Mesothelial cell of epicardium (in vitro differentiated cells): ENCODE measurements around the gene DENND4C. TPM values are rescaled to one million over a fixed set of nuclear protein-coding genes. Genes with fewer than 3 reads are reported as not detected.

Experiments used
- DNase-seq, 2 experiments: peaks; one replicate each; pipeline ENCODE4 v3.0.0; 2021; ENCODE audit warnings: low spot score in 2 of 2; ENCODE audit not compliant: unreplicated experiment in 2 of 2
- H3K27ac Mint-ChIP-seq: 2 replicates; pipeline ENCODE4 v1.8.0; 2021; ENCODE audit warnings: mixed read lengths
- H3K27me3 Mint-ChIP-seq: 2 replicates; pipeline ENCODE4 v1.8.0; 2021; ENCODE audit warnings: low read depth, mixed read lengths
- H3K36me3 Mint-ChIP-seq: 2 replicates; pipeline ENCODE4 v1.8.0; 2021; ENCODE audit warnings: mixed read lengths
- H3K4me1 Mint-ChIP-seq: 2 replicates; pipeline ENCODE4 v1.8.0; 2021; ENCODE audit warnings: mixed read lengths
- H3K4me3 Mint-ChIP-seq: 2 replicates; pipeline ENCODE4 v1.8.0; 2021; ENCODE audit warnings: mild to moderate bottlenecking, moderate library complexity, mixed read lengths
- H3K9me3 Mint-ChIP-seq: 2 replicates; pipeline ENCODE4 v1.8.0; 2021; ENCODE audit warnings: mixed read lengths
- total RNA-seq: library from RNA; stranded (reverse); gene quantifications from 3 replicates; pipeline ENCODE4 v1.2.1, GENCODE V29; 2021
- TF ChIP-seq, protein P1 (sequence below): fragments of 200-600 bp; sonication (generic); IDR thresholded peaks from one replicate; pipeline ENCODE4 v1.5.0; 2021; ENCODE audit warnings: antibody characterized with exemption; ENCODE audit not compliant: unreplicated experiment

Gene DENND4C
- total RNA-seq, 1 donor from 2014 or later = 73.9 TPM

DNA sequence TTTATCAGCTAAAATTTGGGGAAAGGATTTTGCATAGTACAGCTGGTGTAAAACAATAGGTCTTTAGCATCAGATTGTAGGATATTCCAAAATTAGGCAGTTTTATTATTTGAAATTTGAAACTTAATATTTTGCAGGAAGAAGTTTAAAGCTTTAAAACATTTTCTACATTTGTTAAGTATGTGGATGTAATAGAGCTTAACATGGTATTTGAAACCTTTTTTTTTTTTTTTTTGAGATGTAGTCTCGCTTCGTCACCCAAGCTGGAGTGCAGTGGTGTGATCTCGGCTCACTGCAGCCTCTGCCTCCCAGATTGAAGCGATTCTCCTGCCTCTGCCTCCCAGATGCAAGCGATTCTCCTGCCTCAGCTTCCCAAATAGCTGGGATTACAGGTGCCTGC is 2.9 kb downstream of the DENND4C start:
- Mint-ChIP-seq H3K27me3 (no peaks in the 10 kb centered on the region), H3K4me3 (no peak overlapping the region), H3K36me3 (peaks cover 5% of the 10 kb centered on the region), H3K9me3 (no peaks in the 10 kb centered on the region), H3K4me1 (peaks cover 18% of the 10 kb centered on the region), H3K27ac (no peak overlapping the region)
- DNase-seq = no peak
- TF ChIP-seq, protein P1, sequence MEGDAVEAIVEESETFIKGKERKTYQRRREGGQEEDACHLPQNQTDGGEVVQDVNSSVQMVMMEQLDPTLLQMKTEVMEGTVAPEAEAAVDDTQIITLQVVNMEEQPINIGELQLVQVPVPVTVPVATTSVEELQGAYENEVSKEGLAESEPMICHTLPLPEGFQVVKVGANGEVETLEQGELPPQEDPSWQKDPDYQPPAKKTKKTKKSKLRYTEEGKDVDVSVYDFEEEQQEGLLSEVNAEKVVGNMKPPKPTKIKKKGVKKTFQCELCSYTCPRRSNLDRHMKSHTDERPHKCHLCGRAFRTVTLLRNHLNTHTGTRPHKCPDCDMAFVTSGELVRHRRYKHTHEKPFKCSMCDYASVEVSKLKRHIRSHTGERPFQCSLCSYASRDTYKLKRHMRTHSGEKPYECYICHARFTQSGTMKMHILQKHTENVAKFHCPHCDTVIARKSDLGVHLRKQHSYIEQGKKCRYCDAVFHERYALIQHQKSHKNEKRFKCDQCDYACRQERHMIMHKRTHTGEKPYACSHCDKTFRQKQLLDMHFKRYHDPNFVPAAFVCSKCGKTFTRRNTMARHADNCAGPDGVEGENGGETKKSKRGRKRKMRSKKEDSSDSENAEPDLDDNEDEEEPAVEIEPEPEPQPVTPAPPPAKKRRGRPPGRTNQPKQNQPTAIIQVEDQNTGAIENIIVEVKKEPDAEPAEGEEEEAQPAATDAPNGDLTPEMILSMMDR = no peak

DNA sequence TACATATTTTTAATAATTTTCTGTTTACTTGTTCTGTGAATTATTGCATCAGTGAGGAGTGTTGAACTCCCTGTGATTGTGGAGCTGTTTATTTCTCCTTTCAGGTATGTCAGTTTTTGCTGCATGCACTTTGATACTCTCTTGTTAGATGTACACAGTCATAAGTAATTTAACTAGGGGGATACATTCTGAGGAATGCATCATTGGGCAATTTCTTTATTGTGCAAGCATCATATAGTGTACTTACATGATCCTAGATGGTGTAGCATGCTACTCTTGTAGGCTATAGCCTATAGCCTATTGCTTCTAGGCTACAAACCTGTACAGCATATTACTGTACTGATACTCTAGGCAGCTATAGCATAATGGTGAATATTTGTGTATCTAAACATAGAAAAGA is 9.5 kb downstream of the DENND4C start:
- Mint-ChIP-seq H3K4me3 (no peak overlapping the region), H3K36me3 (peaks cover 25% of the 10 kb centered on the region), H3K27ac (peak overlapping the region; percentile 43), H3K4me1 (peaks cover 8% of the 10 kb centered on the region), H3K27me3 (no peaks in the 10 kb centered on the region), H3K9me3 (peaks cover 4% of the 10 kb centered on the region)
- TF ChIP-seq, protein P1 = no peak
- DNase-seq = no peak

DNA sequence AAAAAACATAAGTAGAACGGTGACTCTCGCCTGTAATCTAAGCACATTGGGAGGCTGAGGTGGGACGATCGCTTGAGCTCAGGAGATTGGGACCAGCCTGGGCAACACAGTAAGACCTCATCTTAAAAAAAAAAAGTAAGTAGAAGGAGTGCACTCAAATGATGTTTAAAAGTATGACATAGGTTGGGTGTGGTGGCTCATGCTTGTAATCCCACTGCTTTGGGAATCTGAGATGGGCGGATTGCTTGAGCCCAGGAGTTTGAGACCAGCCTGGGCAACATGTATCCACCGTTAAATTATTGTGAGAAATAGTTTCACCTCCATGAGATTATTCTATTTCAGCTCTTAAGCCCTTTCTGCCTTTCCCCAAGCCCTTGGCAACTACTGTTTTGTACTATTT is 11.2 kb downstream of the DENND4C start:
- TF ChIP-seq, protein P1 = no peak
- Mint-ChIP-seq H3K27ac (peak overlapping the region; percentile 21), H3K4me1 (peaks cover 14% of the 10 kb centered on the region), H3K4me3 (no peak overlapping the region), H3K36me3 (peaks cover 23% of the 10 kb centered on the region), H3K27me3 (no peaks in the 10 kb centered on the region), H3K9me3 (peaks cover 4% of the 10 kb centered on the region)
- no peak for DNase-seq

DNA sequence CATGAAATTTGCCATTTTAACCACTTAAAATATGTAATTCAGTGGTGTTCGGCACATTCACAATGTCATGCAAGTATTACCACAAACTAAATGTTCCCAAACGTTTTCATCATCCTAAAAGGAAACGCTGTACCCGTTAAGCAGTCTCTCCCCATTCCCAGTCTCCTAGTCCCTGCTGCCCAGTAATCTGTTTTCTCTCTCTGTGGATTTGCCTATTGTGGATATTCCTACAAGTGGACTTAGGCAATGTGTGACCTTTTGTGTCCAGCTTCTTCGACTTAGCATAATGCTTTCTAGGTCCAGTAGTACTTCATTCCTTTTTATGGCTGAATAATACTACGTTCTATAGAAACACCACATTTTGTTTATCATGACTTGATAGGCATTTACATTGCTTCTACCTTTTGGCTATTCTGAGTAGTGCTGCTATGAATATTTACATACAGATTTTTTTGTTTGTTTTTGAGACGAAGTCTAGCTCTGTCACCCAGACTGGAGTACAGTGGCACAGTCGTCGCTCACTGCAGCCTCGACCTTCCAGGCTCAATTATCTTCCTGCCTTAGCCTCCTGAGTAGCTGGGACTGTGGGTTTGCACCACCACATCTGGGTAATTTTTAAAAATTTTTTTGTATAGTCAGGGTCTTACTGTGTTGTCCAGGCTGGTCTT is 13.0 kb downstream of the DENND4C start:
- Mint-ChIP-seq H3K4me1 (peaks cover 20% of the 10 kb centered on the region), H3K36me3 (peaks cover 23% of the 10 kb centered on the region), H3K9me3 (peaks cover 4% of the 10 kb centered on the region), H3K27me3 (no peaks in the 10 kb centered on the region), H3K27ac (peak overlapping the region; percentile 65), H3K4me3 (no peak overlapping the region)
- DNase-seq = no peak
- TF ChIP-seq, protein P1 = no peak

DNA sequence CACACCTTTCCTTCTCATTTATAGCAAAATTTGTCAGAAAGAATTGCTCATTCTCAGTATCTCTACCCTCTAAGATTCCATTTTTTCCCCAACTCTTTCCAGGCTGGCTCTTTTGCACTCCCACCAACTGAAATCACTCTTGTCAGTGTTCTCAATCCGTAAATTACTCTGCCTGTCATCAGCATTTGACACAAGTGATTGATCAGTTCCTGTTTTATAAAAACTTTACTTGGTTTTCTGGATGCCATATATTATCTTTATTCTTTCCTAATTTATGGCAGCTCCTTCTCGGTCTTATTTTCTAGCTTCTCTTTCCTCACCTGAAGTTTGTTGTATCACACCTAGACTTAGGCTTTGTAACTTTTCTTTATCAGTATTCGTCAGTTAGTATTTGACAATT is 16.4 kb downstream of the DENND4C start:
- TF ChIP-seq, protein P1 = no peak
- Mint-ChIP-seq H3K4me3 (no peak overlapping the region), H3K9me3 (no peaks in the 10 kb centered on the region), H3K36me3 (peaks cover 4% of the 10 kb centered on the region), H3K4me1 (peaks cover 26% of the 10 kb centered on the region), H3K27ac (no peak overlapping the region), H3K27me3 (no peaks in the 10 kb centered on the region)
- no peak for DNase-seq
